ENCODE data around the gene PDE7B.

The PDE7B gene

GRCh38 chr6:135972150-135972549 lies 120.6 kb downstream of the PDE7B start:
- TF ChIP-seq CTCF (IDR thresholded peaks at IDR 0.05; ENCODE audit: low read length) (no peak), EZH2 (optimal IDR thresholded peaks at IDR 0.05; ENCODE audit: low read depth, low read length) (no peak), EZH2phosphoT487 (IDR thresholded peaks at IDR 0.05; ENCODE audit: low read length) (no peak)
- Histone ChIP-seq H3K79me2 (ENCODE audit: low read length) (no peaks in the 10 kb centered on the region), H3K27me3 (replicated peaks; ENCODE audit: insufficient read depth, low read length) (no peaks in the 10 kb centered on the region), H4K20me1 (ENCODE audit: insufficient read depth, low read length) (no peaks in the 10 kb centered on the region), H3K4me3 (ENCODE audit: low read length) (no peak overlapping the region), H3K4me1 (ENCODE audit: low read length) (no peaks in the 10 kb centered on the region), H3F3A (ENCODE audit: insufficient read depth, low read length) (no peaks in the 10 kb centered on the region), H3K9ac (ENCODE audit: low read length) (no peak overlapping the region), H3K4me2 (ENCODE audit: low read depth, low read length) (no peak overlapping the region), H3K27ac (ENCODE audit: low read length) (no peak overlapping the region), H3K9me3 (replicated peaks; ENCODE audit: insufficient read depth, low read length) (no peaks in the 10 kb centered on the region), H2AFZ (ENCODE audit: low read length) (no peak overlapping the region), H3K36me3 (replicated peaks; ENCODE audit: insufficient read depth, low read length) (no peaks in the 10 kb centered on the region), H3K9me2 (replicated peaks; ENCODE audit: insufficient read depth, low read length) (no peaks in the 10 kb centered on the region)
- no peak for DNase-seq

DNA sequence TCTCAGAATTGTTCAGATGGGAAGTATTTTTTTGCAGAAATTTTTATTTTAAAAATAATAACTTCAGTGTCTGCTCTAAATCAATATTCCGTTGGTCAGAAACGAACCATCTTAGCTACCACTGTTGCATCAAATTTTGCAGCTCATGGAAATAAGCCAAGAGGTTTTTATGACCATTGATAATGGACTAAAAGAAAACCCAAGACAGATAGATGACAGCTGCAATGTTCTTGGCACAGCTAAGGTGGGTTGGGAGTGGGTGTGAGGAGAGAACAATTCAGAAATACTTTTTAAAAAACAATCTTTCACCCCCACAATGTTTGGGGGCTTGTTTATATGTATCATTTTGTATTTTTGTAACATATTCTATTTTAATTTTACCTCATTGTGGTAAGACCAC lies 121.1 kb downstream of the PDE7B start:
- H3K79me2 ChIP-seq (ENCODE audit: low read length) = no peaks in the 10 kb centered on the region
- H4K20me1 ChIP-seq (ENCODE audit: insufficient read depth, low read length) = no peaks in the 10 kb centered on the region
- no peak overlapping the region for H3K4me2 ChIP-seq (ENCODE audit: low read depth, low read length)
- no peaks in the 10 kb centered on the region for H3K9me3 ChIP-seq (replicated peaks; ENCODE audit: insufficient read depth, low read length)
- H3K27ac ChIP-seq (ENCODE audit: low read length) = no peak overlapping the region
- DNase-seq = no peak
- H3K4me1 ChIP-seq (ENCODE audit: low read length) = no peaks in the 10 kb centered on the region
- no peaks in the 10 kb centered on the region for H3F3A ChIP-seq (ENCODE audit: insufficient read depth, low read length)
- H3K4me3 ChIP-seq (ENCODE audit: low read length) = no peak overlapping the region
- no peaks in the 10 kb centered on the region for H3K36me3 ChIP-seq (replicated peaks; ENCODE audit: insufficient read depth, low read length)
- no peak overlapping the region for H2AFZ ChIP-seq (ENCODE audit: low read length)
- H3K9me2 ChIP-seq (replicated peaks; ENCODE audit: insufficient read depth, low read length) = no peaks in the 10 kb centered on the region
- no peak overlapping the region for H3K9ac ChIP-seq (ENCODE audit: low read length)
- TF ChIP-seq EZH2phosphoT487 (IDR thresholded peaks at IDR 0.05; ENCODE audit: low read length) = no peak
- TF ChIP-seq CTCF (IDR thresholded peaks at IDR 0.05; ENCODE audit: low read length) = no peak
- TF ChIP-seq EZH2 (optimal IDR thresholded peaks at IDR 0.05; ENCODE audit: low read depth, low read length) = no peak
- no peaks in the 10 kb centered on the region for H3K27me3 ChIP-seq (replicated peaks; ENCODE audit: insufficient read depth, low read length)

GRCh38 chr6:135974426-135974825 lies 122.9 kb downstream of the PDE7B start:
- no peak overlapping the region for H3K9ac ChIP-seq (ENCODE audit: low read length)
- no peak for DNase-seq
- no peaks in the 10 kb centered on the region for H3K9me3 ChIP-seq (replicated peaks; ENCODE audit: insufficient read depth, low read length)
- H3K79me2 ChIP-seq (ENCODE audit: low read length) = no peaks in the 10 kb centered on the region
- no peak overlapping the region for H2AFZ ChIP-seq (ENCODE audit: low read length)
- H3K4me3 ChIP-seq (ENCODE audit: low read length) = no peak overlapping the region
- no peaks in the 10 kb centered on the region for H3K9me2 ChIP-seq (replicated peaks; ENCODE audit: insufficient read depth, low read length)
- H3K27ac ChIP-seq (ENCODE audit: low read length) = no peak overlapping the region
- H3K36me3 ChIP-seq (replicated peaks; ENCODE audit: insufficient read depth, low read length) = no peaks in the 10 kb centered on the region
- no peak overlapping the region for H3K4me2 ChIP-seq (ENCODE audit: low read depth, low read length)
- no peaks in the 10 kb centered on the region for H3K4me1 ChIP-seq (ENCODE audit: low read length)
- TF ChIP-seq CTCF (IDR thresholded peaks at IDR 0.05; ENCODE audit: low read length) (no peak), EZH2phosphoT487 (IDR thresholded peaks at IDR 0.05; ENCODE audit: low read length) (no peak), EZH2 (optimal IDR thresholded peaks at IDR 0.05; ENCODE audit: low read depth, low read length) (no peak)
- no peaks in the 10 kb centered on the region for H4K20me1 ChIP-seq (ENCODE audit: insufficient read depth, low read length)
- H3F3A ChIP-seq (ENCODE audit: insufficient read depth, low read length) = no peaks in the 10 kb centered on the region
- H3K27me3 ChIP-seq (replicated peaks; ENCODE audit: insufficient read depth, low read length) = no peaks in the 10 kb centered on the region

All from MM.1S (cell line).